GM21528 (cell line): ENCODE data around the gene GRIP2.

Source experiments
- ATAC-seq: cut with Tn5 transposase; IDR thresholded peaks from one replicate; pipeline ENCODE4 v1.9.1; 2021; ENCODE audit warnings: mild to moderate bottlenecking, moderate library complexity; ENCODE audit not compliant: unreplicated experiment, low FRiP score

Gene GRIP2

DNA sequence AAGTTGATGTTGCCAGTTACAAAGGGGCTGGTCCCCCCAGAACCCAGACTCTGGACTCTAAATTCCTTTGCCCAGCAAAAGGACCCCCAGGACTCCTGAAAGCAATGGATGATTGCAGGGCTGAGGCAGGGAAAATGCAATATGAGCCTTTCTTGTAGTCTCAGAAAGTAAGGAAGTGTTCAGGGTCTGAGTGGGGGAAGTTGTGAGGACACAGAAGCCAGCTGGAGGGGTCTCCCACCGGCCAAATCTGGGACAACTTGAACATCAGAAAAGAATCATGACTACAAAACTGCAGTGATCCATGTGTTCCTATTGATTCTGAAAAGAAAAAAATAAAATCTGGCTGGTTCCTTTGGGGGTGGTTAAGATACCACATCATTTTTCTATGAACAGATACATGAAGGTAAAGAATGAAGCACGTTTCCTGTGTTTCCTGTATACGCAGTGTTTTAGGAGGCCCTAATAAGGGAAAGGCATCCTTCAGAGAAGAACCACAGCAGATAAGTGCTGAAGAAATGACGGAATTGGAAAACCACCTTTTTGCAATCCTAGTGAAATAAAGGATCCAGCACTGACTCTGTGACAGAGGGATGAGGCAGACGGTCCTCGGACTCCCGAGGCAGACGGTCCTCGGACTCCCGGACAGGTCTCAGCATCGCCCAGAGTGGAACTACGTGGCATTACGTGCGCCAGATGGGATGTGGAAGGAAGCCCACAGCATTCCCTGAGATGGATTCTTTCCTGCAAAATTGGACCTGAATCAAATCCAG is 22.2 kb upstream of the GRIP2 start:
- ATAC-seq, result no peak

DNA sequence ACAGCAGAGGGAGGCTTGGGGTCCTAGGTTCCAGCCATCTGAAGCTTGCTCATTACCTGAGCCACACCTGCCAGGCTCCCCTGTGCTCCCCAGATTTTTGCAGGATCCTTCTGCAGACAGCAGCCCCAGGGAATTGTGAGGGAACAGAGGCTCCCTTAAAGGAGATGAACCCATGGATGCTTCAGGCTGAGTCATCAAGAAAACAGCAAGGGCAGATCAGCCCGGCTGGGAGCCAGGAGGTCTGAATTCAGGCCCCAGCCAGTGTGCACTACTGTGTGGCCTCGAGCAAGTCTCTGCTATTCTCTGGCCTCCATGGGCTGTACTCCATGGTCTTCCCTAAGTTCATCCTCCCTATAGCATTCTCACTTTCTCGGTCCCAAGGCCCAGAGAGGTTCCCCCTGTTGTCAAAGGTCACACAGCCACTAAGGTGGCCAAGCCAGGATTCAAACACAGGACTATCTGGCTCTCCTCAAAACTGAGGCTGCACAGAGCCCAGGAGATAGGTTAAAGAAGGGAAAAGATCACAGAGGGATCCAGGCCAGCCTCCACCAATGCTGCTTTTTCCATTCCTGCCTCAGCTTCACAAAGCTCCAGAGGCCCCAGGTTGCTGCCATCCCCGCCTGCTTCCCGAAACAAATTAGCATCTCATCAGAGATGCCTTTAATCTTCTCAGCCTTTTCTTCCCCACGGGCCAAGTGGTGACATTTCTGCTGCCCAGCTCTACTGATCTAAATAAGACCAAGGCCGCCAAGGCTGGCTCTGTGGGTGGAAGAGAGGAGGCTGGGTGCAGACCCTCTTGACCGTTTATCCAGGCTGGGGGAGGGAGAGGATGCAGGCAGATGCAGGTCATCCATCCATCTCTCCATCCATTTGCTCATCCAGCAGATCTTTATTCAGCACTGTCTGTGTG is 21.2 kb upstream of the GRIP2 start:
- no peak for ATAC-seq

GRCh38 chr3:14560110-14560509 is 20.0 kb upstream of the GRIP2 start:
- no peak for ATAC-seq

GRCh38 chr3:14558029-14558428 is 17.9 kb upstream of the GRIP2 start:
- ATAC-seq, result no peak

- ATAC-seq, result no peak
Observed at GRCh38 chr3:14555835-14556234, 15.7 kb upstream of the GRIP2 start.

DNA sequence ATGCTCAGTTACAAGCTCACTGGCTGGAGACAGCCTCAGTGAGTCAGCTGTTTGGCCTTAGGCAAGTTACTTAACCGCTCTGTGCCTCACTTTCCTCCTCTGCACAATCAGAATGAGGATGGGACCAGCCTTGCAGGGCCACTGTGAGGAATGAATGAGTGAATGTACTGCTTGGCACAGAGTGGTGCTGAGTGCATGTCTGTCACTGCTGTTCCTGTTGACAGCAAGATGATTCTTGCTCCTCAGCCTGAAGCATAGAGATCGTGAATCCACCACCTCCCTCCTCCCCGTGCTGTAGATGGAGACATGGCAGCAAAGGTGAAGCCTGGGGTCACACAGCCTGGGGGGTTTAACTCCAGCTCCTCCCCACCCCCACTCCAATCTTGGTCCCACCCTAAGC is 14.6 kb upstream of the GRIP2 start:
- no peak for ATAC-seq

- ATAC-seq, result no peak
Observed at GRCh38 chr3:14553871-14554270, 13.7 kb upstream of the GRIP2 start.

- ATAC-seq, result no peak
Observed at GRCh38 chr3:14552717-14553116, 12.6 kb upstream of the GRIP2 start.

DNA sequence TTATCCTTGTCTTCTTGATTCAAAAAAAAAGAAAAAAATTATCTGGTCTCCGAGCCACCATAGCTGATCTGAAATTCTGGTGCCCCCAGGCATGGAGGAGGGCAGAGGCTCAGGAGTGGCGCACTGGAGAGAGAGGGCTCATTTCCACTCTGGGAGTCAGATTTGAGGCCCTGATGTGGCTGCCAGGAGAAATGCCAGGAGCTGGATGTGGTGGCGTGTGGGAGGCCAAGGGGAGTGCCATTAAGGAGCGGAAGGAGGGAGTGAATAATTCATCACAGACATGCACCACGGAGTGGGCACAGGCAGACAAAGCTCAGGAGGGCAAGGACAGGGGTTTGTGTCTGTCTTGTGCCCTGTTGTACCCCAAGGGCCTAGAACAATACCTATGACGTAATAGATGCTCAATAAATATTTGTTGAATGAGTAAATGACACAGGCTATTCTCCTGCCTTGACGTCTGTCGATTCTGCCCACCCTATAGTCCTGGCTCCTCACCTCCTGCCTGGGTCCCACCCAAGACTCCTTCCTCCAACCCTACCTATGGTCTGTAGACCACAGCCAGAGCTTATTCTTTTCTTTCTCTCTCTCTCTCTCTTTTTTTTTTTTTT is 12.0 kb upstream of the GRIP2 start:
- ATAC-seq, result no peak

DNA sequence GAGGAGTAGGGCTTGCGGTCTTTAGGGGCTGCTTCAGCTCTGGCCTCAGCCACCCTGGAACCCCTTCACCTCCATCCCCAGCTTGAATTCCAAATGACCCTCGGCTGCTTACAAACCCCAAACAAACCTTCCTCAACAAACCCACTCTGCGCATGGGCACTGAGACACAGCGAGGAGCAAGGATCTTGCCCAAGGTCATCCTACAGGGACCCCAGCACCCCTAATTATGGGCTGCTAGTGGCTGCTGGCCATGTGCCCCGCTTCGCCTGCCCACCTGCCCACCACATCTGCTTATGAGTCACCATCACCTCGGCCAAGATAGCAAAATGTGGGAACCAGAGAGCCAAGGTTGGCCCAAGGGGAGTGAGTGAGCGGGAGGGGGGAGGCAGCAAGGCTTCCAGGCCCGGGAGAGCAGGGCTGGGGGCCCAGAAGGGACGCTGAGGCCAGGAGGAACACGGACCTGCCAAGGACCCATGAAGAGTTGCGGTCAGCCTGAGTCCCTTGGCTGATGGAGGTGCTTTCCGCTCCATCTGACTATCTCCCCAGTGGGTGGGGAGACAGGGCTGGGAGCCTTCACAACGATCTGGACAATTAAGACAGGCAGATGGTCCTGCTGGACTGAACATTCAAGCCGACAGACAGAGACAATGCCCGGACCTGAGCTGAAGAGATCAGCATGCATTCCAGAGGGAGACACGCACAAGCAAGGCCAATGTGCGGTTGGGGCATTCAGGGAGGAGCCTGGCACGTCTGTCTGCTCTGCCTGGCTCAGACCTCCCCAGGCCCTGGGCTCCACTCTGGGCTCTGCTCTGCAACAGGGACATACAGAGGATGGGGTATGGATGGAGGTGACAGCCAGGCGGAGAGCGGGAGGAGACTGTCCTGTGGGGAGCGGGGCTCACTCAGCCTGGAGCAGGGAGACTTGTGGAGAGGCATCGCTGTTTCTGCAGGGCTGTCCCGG is 10.8 kb upstream of the GRIP2 start:
- ATAC-seq, result no peak

DNA sequence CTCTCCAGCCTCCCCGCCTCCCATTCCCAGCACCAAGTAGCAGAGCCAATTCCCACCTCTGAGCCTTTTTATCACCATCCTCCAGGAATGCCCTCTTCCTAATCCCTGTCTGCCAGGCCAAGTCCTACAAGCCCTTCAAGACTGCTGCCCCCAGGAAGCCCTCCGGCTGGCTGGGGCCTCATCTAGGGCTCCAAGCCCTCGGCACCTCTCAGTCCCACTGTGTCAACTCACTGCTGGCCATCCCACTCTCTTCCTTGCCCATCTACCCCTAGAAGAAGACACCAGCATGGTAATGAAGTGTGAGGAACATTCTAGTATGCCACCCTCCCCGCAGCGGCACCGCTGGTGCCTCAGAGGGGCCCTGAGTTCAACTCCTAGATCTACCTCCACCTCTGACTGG is 10.0 kb upstream of the GRIP2 start:
- no peak for ATAC-seq

DNA sequence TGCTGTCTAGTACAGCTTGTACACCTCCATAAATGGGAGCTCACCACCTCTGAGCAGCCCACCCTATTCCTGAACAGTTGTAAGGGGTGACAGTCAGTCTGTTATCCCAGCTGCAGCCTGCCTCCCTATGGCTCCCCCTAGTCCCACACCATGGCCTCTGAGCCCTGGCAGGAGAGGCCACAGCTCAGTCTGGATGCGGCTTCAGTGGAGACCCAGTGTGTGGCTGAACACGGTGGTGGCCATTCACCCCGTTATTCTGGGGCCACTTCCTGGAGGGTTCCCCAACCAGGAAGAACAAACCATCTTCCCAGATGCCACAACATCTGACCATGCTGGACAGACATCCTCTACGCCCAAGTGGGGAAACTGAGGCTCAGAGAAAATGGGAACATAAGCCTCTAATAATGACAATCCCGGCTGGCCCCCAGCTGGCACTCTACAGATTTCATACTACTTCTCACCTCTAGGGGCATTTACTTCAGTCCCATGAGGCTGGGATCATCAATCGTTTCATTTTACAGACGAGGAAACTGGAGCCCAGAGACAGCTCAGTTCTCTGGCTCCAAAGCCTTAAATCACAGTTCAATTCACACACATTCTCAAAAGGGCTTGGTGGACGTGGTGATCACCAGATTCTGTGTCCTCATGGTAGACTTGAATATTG is 9.2 kb upstream of the GRIP2 start:
- ATAC-seq, result no peak

GRCh38 chr3:14548321-14548729 is 8.2 kb upstream of the GRIP2 start:
- no peak for ATAC-seq

DNA sequence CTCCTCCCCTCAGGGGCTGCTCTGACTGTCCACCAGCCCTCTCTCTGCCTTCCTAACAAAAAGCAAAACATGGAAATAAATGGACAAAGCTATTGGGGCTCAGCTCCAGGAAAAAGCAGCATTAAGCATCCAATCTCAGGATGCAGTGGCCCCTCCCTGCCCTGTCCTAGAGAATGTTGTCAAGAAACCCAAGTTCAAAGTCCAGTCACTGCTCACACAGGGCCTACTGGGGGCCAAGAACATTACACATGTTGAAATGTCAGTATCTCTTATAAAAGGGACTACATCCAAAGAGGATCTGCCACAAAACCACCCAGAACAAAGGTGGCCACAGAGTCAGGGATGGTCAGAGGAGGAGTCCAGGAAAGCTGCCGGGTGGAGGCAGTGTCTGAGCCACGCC is 7.6 kb upstream of the GRIP2 start:
- no peak for ATAC-seq

- ATAC-seq, result no peak
Observed at GRCh38 chr3:14546041-14546440, 5.9 kb upstream of the GRIP2 start.

GRCh38 chr3:14545251-14545635 is 5.1 kb upstream of the GRIP2 start:
- ATAC-seq, result no peak

DNA sequence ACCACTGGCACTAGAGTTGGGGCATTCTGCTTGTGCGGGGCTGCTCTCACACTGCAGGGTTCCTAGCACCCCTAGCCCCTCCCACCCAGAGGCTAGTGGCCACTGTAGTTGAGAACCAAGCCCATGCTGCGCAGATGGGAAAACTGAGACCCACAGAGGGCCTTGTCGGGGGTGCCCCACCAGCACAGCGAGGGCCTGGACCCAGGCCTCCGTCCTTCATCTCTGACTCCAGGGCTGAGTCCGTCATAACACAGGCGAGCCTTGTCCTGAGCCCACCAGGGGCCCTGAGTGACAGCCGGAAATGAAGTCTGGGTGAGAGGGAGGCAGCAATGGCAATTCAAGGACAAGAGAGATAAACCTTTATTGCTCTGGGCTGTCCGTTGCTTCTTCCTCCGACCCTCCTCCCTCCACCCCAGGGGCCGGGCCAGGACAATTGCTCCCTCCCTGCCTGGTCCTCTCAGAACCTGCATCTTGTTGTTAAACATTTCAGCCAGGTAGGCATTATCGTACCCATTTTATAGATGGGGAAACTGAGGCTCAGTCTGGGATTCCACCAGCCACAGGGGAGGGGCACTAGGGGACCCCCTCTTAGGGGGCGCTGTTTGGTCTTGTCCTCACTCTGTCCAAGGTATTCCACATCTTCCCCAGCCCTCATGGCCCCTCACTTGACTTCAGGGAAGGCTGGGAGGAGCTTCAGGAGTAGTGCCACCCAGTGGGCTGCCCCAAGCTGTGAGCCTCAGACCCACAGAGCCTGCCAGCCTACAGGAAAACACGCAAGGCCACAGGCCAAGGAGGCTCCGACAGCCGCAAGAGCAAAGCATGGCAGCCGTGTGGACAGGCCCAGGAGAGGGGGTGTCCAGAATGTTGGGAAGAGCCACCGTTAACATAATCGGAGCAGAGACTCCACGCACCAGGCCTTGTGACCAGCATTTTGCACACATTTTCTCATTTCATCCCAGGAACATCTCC is 4.4 kb upstream of the GRIP2 start:
- ATAC-seq, result no peak

- no peak for ATAC-seq
Observed at GRCh38 chr3:14543446-14543845, 3.3 kb upstream of the GRIP2 start.

GRCh38 chr3:14542656-14543055 is 2.5 kb upstream of the GRIP2 start:
- ATAC-seq, result no peak
